ENCODE measurements around the gene KIF1A.

Gene KIF1A

GRCh38 chr2:240672076-240672700 lies 147.8 kb downstream of the KIF1A start:
- peaks cover 51% of the 10 kb centered on the region for H3K27me3 Mint-ChIP-seq
- ATAC-seq (no peak), DNase-seq (no peak)
- no peaks in the 10 kb centered on the region for H3K4me1 Mint-ChIP-seq
- no peaks in the 10 kb centered on the region for H3K9me3 Mint-ChIP-seq
- no peak overlapping the region for H3K27ac Mint-ChIP-seq
- H3K4me3 Mint-ChIP-seq, result no peak overlapping the region

DNA sequence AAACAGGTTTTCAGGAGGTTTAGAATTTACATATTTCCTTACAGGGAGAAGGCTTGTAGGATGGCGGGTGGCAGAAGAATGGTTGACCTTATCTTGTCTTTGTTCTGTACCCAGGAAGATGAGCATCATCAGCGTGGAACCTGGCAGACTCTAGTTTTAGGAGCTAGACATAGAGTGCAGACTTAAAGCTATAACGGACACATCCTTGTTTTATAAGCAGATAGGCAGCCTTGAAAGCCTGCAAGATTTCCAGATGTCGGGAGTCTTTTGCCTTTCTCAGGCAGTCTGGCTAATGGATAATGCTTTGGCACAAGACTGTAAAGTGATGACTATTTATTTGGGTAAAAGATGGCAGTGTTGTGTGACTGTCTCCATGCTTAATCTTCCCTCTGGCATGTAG lies 149.1 kb downstream of the KIF1A start:
- Mint-ChIP-seq H3K27ac (no peak overlapping the region), H3K9me3 (peaks cover 0 to 4% of the 10 kb centered on the region in 2 donors), H3K4me3 (no peak overlapping the region), H3K27me3 (peaks cover 55% of the 10 kb centered on the region), H3K4me1 (no peaks in the 10 kb centered on the region)
- DNase-seq (no peak), ATAC-seq (no peak)

DNA sequence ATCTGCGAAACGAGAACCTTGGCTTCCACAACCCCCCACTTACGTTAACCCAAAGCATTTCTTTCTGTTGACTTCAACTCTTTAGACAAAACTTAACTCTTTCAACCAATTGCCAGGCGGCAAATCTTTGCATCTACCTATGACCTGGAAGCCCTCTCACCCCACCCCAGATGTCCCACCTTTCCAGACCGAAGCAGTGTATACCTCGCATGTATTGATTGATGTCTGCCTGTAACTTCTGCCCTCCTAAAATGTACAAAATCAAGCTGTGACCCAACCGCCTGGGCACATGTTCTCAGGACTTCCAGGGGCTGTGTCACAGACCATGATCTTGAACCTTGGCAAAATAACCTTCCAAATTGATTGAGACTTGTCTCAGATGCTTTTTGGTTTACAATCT lies 149.6 kb downstream of the KIF1A start:
- Mint-ChIP-seq H3K9me3 (peaks cover 0 to 4% of the 10 kb centered on the region in 2 donors), H3K4me3 (no peak overlapping the region), H3K27me3 (peaks cover 55% of the 10 kb centered on the region), H3K4me1 (no peaks in the 10 kb centered on the region), H3K27ac (no peak overlapping the region)
- no peak for ATAC-seq
- DNase-seq, result no peak

DNA sequence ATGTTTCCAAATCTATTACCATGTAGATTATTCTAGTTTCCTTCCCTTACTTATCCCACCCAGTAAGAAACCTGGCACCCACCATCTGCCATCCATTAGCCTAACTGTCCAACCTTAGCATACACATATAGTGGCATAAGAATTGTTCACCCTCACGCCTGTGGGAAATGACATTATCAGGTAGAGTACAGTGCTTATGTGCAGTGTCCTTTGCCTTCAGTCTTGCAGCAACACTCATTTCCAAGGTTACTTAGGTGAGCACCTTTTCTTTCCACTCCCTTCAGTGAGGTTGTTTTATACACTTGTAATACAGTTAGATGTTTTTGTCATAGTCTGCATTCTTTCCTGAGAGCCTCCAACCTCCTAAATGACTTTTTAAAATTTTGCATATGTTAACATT lies 155.4 kb downstream of the KIF1A start:
- Mint-ChIP-seq H3K4me3 (no peak overlapping the region), H3K27me3 (peaks cover 21% of the 10 kb centered on the region), H3K27ac (no peak overlapping the region), H3K9me3 (peaks cover 11 to 12% of the 10 kb centered on the region in 2 donors), H3K4me1 (no peaks in the 10 kb centered on the region)
- no peak for DNase-seq
- ATAC-seq, result no peak
